Brain microvascular endothelial cell (primary cell): Measurements from ENCODE around the gene ANK3.

Experiments used
- DNase-seq: peaks from one replicate; pipeline ENCODE4 v3.0.0-alpha.2; 2020
- H3K27ac ChIP-seq: fragments of 250-450 bp; sonication (Bioruptor Pico); 2 replicates; pipeline ENCODE4 v1.5.1; 2020; ENCODE audit warnings: mild to moderate bottlenecking, moderate library complexity
- H3K27me3 ChIP-seq: fragments of 250-450 bp; sonication (Bioruptor Pico); replicated peaks from 2 replicates; pipeline ENCODE4 v1.5.1; 2020; ENCODE audit warnings: mild to moderate bottlenecking
- H3K36me3 ChIP-seq: fragments of 250-450 bp; sonication (Bioruptor Pico); replicated peaks from 2 replicates; pipeline ENCODE4 v1.5.1; 2020; ENCODE audit warnings: mild to moderate bottlenecking
- H3K4me3 ChIP-seq: 2 replicates; pipeline ENCODE4 v1.5.1; 2011; ENCODE audit warnings: low read depth, mild to moderate bottlenecking, control low read depth, low read length, moderate library complexity
- CTCF ChIP-seq: IDR thresholded peaks from 2 replicates; pipeline ENCODE4 v1.5.1; 2011; ENCODE audit warnings: low read depth, mild to moderate bottlenecking, moderate library complexity, low read length, control low read depth, inconsistent platforms; ENCODE audit errors: missing control alignments
- in situ Hi-C: cut with HindIII; loops from 2 replicates; pipeline ENCODE4 v1.10.0; 2017; ENCODE audit warnings: low sequenced_read_pairs, low pct_ligation_motif_present

ANK3 gene

GRCh38 chr10:60341969-60342368 is 47.7 kb downstream of the ANK3 start:
- in situ Hi-C loops: no loop called here

GRCh38 chr10:60340973-60341372 is 48.7 kb downstream of the ANK3 start:
- no peak for DNase-seq
- H3K27me3 ChIP-seq: no peaks in the 10 kb centered on the region
- in situ Hi-C loops: no loop called here
- no peak overlapping the region for H3K27ac ChIP-seq
- TF ChIP-seq CTCF: no peak
- no peak overlapping the region for H3K4me3 ChIP-seq
- H3K36me3 ChIP-seq: no peaks in the 10 kb centered on the region

More at GRCh38 chr10:60341969-60342368, 47.7 kb downstream of the ANK3 start:
- H3K27ac ChIP-seq: no peak overlapping the region
- H3K36me3 ChIP-seq: no peaks in the 10 kb centered on the region
- H3K27me3 ChIP-seq: no peaks in the 10 kb centered on the region
- H3K4me3 ChIP-seq: no peak overlapping the region
- no peak for TF ChIP-seq CTCF
- DNase-seq: no peak

- in situ Hi-C loops: no loop called here
- no peak for DNase-seq
- no peak for TF ChIP-seq CTCF
- Histone ChIP-seq H3K27ac (no peak overlapping the region), H3K36me3 (no peaks in the 10 kb centered on the region), H3K27me3 (no peaks in the 10 kb centered on the region), H3K4me3 (no peak overlapping the region)
These were observed 49.9 kb downstream of the ANK3 start for GRCh38 chr10:60339757-60340156.

- in situ Hi-C loops: no loop called here
- TF ChIP-seq CTCF: no peak
- Histone ChIP-seq H3K4me3 (no peak overlapping the region), H3K36me3 (no peaks in the 10 kb centered on the region), H3K27me3 (no peaks in the 10 kb centered on the region), H3K27ac (no peak overlapping the region)
- no peak for DNase-seq
These were observed 50.9 kb downstream of the ANK3 start for GRCh38 chr10:60338786-60339185.

- Histone ChIP-seq H3K27ac (no peak overlapping the region), H3K27me3 (no peaks in the 10 kb centered on the region), H3K4me3 (no peak overlapping the region), H3K36me3 (no peaks in the 10 kb centered on the region)
- no peak for TF ChIP-seq CTCF
- no peak for DNase-seq
- in situ Hi-C loops: no loop called here
These were observed 51.6 kb downstream of the ANK3 start for GRCh38 chr10:60338002-60338564.
